ENCODE results near the gene PID1.

- TF ChIP-seq CTCF (IDR thresholded peaks at IDR 0.05) (no peak), POLR2A (IDR thresholded peaks at IDR 0.05) (no peak)
These were observed 175.6 kb downstream of the PID1 start for GRCh38 chr2:229095472-229095871.
